HG02973 (cell line): ENCODE data around the gene TDRD10.
A peak's percentile ranks its signal among the peaks of the same experiment; 100 is the strongest.

ENCODE experiments used
- ATAC-seq: cut with Tn5 transposase; IDR thresholded peaks from one replicate; pipeline ENCODE4 v1.9.1; 2021; ENCODE audit warnings: moderate library complexity; ENCODE audit not compliant: unreplicated experiment

Gene TDRD10

DNA sequence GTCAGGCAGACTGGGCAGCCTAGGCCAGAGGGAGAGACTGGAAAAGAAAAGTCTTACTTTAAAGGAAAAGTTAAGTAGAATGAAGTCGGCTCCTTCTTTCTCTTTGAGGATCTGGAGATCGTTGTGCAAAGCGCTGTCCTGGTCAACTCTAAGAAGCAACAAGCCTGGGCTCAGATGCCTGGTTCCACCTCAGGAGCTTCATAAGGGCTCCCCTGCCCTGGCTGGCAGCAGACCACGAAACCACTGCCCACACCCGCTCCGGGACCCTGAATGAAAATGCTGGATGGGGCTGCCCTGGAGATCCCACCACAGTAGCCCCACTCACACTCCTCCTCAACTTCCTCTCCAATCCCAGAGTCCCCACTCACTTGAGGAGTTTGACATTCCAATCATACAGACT lies 50.0 kb downstream of the TDRD10 start:
- ATAC-seq = no peak

GRCh38 chr1:154553056-154554030 lies 51.3 kb downstream of the TDRD10 start:
- ATAC-seq = no peak

DNA sequence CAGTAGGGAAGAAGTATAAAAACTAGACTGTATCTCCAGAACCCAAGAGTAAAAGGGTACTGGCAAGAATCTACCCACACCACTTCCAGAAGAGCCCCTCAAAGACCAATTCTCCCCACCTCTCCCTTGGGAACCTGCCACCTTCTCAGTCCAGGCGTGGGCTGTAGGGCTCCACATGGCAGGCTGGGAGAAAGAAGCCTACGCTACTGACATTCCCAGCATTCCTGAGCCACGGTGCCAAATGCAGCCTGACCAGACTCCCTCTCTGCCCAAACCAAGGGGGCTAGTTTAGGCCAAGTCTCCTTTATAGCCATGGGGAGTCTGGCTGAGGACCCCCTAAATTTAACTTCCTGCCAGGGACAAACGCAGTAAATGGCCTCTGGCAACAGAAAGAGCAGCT lies 54.4 kb downstream of the TDRD10 start:
- ATAC-seq = no peak

DNA sequence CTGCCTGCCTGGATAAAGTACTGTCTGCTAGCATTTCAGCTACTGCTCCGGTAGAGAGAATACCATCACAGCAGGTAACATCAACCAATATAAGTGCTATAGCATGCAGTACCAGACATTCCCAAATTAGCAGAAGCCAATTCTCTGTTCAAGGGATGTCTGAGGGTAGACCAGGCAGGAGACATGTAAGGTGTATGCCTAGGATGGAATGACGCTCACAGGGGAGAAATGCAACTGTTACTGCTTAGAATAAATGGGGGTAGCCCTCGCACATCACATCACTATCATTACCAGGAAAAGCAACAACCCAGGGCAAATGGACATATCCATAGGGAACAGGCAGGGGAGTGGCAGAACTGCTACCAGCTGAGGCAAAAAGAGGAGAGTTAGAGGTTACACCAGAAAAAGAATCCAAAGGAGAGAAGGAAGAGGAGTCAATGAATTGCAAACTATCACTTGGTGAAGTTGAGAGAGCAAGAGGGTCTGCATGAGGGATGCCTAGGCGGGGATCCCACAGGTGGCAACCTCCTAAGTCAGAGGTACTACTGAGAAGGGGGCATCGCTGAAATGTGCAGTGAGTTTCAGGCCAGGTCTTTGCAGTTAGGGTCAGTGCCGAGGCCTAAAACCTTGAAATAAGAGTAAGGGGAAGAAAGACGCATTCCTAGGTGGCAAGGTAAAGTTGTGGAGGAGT lies 55.4 kb downstream of the TDRD10 start:
- ATAC-seq = no peak

- ATAC-seq = peak; percentile 8
Observed at GRCh38 chr1:154557939-154558719, 56.1 kb downstream of the TDRD10 start, which contains the start of gene UBE2Q1. UBE2Q1 (minus strand) TSS chr1:154558662; CDS start chr1:154558553, 109 bp downstream.

- peak; percentile 80 for ATAC-seq
Observed at GRCh38 chr1:154558720-154559465, 56.9 kb downstream of the TDRD10 start.

- peak; percentile 46 for ATAC-seq
Observed at GRCh38 chr1:154559466-154560044, 57.5 kb downstream of the TDRD10 start.

DNA sequence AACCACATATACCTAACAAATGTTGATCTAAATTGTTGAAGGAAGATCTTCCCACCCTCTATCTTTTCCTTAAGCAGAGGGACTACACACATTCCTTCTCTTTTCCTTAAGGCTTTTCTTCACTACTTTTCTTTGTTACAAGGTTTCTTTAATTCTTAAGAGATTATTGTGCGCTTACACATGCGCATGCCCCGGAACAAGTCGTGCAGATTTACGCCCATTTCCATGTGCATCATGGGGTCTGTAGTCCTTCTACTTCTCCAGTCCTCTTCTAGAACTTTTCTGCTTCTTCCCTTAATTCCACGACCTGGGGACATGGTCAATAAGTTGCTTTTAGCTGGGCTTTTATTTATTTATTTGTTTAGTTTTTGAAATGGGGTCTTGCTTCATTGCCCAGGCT lies 63.9 kb downstream of the TDRD10 start:
- no peak for ATAC-seq

- ATAC-seq = no peak
Observed at GRCh38 chr1:154567386-154568156, 65.6 kb downstream of the TDRD10 start, which contains the start of gene CHRNB2. CHRNB2 (plus strand) TSS chr1:154567778; CDS start chr1:154568045, 267 bp downstream.

DNA sequence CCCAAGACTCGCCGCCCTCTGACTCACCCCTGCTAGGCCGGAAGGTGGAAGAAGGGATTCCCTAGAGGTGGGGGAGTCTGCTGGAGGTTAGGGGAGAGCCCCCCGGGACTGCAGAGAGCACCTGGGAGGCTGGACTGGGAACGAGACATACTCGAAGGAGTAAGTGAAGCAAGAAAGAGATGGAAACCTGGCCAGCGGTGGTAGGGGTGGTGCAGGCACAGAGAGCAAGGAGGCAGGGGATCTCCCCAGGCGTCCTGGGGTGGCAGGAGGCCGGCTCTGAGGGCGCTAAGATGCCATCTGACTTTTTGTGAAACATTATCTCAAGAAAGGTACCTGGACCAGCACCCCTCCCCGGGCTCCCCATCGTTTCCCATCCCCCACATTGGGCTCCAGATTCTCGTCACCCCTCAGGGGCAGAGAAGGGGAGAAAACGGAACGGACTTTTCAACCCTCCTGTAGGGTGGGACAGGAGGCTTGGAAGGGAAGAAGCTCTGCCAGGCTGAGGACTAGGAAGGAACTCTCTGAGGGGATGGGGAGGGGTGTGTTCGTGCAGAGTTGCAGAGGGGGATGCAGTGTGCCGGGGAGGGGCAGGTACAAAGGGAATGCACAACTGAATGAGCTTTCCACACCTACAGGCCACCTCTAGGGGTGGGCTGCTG lies 66.3 kb downstream of the TDRD10 start:
- ATAC-seq = no peak

- ATAC-seq = no peak
Observed at GRCh38 chr1:154571244-154571963, 69.4 kb downstream of the TDRD10 start.

DNA sequence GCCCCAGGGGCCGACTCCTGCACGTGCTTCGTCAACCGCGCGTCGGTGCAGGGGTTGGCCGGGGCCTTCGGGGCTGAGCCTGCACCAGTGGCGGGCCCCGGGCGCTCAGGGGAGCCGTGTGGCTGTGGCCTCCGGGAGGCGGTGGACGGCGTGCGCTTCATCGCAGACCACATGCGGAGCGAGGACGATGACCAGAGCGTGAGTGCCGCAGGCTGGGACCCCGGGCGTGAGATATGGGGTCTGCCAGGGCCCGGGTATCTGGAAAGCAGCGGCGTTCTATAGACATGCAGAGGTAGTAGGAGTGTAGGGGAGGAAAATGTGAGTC lies 69.9 kb downstream of the TDRD10 start:
- no peak for ATAC-seq

DNA sequence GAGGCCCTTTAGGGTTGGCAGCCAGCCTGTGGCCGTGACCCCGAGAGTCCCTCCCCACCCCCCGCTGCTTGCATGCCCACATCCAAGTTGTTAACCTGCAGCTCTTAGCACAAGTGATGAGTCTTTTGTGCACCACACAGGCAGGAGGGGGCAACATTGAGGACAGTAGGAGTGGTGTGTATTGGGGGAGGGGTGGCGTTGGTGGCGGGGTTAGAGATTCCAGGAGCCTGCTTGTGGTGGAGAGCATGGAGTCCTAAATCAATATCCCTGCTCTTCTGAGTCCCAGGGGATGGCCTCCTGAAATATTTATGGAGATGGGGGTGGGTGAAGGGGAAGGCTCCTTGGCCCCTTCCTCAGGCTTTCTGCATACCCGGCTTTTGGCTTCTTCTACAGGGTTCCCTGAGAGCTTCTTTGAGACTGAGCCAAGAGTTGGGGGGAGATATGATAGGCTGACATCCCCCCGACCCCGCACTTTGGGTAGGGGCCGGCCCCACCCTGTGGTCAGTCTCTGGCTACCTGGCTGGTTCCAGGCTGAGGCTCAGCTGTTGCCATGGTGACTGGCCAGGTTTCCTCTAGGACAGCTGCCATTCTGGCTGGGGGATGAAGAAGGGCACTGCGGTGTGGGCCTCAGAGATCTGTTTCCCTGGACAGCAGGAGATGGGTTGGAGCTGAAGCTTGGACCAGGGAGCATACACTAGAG lies 70.6 kb downstream of the TDRD10 start:
- ATAC-seq = no peak

- ATAC-seq = no peak
Observed at GRCh38 chr1:154573168-154573510, 71.1 kb downstream of the TDRD10 start.

- ATAC-seq = no peak
Observed at GRCh38 chr1:154574716-154575115, 72.7 kb downstream of the TDRD10 start.

GRCh38 chr1:154575147-154575927 lies 73.3 kb downstream of the TDRD10 start:
- no peak for ATAC-seq
